ENCODE measurements around the gene DZANK1.
"Not testable (repeated sequence)": the region's sequence is repeated elsewhere in the genome, so short reads cannot be mapped to it uniquely, and the experiment has no call there.

DNA sequence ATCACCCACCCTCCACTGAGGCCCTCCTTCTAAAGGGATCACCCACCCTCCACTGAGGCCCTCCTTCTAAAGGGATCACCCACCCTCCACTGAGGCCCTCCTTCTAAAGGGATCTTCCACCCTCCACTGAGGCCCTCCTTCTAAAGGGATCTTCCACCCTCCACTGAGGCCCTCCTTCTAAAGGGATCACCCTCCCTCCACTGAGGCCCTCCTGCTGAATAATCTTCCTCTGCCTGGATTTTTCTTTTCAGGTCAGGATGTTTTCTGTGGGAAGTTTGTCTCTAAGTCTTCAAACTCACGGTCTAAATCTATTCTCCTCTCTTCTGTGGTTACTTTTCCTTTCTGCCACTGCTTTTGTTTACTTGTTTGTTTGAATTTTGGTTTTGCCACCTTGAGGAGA is 34.8 kb upstream of the DZANK1 start:
- TF ChIP-seq, protein P1, sequence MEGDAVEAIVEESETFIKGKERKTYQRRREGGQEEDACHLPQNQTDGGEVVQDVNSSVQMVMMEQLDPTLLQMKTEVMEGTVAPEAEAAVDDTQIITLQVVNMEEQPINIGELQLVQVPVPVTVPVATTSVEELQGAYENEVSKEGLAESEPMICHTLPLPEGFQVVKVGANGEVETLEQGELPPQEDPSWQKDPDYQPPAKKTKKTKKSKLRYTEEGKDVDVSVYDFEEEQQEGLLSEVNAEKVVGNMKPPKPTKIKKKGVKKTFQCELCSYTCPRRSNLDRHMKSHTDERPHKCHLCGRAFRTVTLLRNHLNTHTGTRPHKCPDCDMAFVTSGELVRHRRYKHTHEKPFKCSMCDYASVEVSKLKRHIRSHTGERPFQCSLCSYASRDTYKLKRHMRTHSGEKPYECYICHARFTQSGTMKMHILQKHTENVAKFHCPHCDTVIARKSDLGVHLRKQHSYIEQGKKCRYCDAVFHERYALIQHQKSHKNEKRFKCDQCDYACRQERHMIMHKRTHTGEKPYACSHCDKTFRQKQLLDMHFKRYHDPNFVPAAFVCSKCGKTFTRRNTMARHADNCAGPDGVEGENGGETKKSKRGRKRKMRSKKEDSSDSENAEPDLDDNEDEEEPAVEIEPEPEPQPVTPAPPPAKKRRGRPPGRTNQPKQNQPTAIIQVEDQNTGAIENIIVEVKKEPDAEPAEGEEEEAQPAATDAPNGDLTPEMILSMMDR (IDR thresholded peaks at IDR 0.05), result not testable (repeated sequence)
- TF ChIP-seq POLR2A (IDR thresholded peaks at IDR 0.05), result not testable (repeated sequence)
